K562 (cell line): ENCODE results near the gene C16orf86. TPM values are rescaled to one million over a fixed set of nuclear protein-coding genes. Genes with fewer than 3 reads are reported as not detected.

ENCODE experiments used
- FOSL1 ChIP-seq: fragments of 200-800 bp; sonication (Bioruptor generic); conservative IDR thresholded peaks from 2 replicates; pipeline ENCODE4 v1.6.1; 2016; ENCODE audit warnings: missing genetic modification characterization, missing compliant biosample characterization
- RBM25 ChIP-seq: fragments of 200-400 bp; formaldehyde crosslinking; IDR thresholded peaks from 2 replicates; pipeline ENCODE4 v1.6.1; 2018; ENCODE audit warnings: low read length, low read depth, moderate library complexity; ENCODE audit not compliant: severe bottlenecking
- SAFB ChIP-seq: fragments of 200-400 bp; formaldehyde crosslinking; IDR thresholded peaks from 2 replicates; pipeline ENCODE4 v1.6.1; 2017; ENCODE audit warnings: low read depth, low read length, borderline replicate concordance
- SIN3A ChIP-seq, 2 experiments: fragments of 150-350 bp in 1 of 2; IDR thresholded peaks; 2 replicates each; pipeline ENCODE4 v1.6.1; 2011 to 2016; ENCODE audit warnings: borderline replicate concordance in 2 of 2, low read depth in 2 of 2, low read length in 2 of 2, mild to moderate bottlenecking in 2 of 2, moderate library complexity in 2 of 2; ENCODE audit not compliant: control insufficient read depth in 1 of 2
- SMAD1 ChIP-seq: fragments of 150-350 bp; IDR thresholded peaks from 2 replicates; pipeline ENCODE4 v1.6.1; 2014; ENCODE audit warnings: low read length, low read depth; ENCODE audit not compliant: partially characterized antibody
- SMARCC2 ChIP-seq: fragments of 450-650 bp; IDR thresholded peaks from 2 replicates; pipeline ENCODE4 v1.6.1; 2017; ENCODE audit warnings: antibody characterized with exemption, moderate library complexity, mild to moderate bottlenecking, low read depth
- TAF1 ChIP-seq: IDR thresholded peaks from 2 replicates; pipeline ENCODE4 v1.6.1; 2011; ENCODE audit warnings: mild to moderate bottlenecking, low read length, moderate library complexity; ENCODE audit not compliant: insufficient read depth, control insufficient read depth, severe bottlenecking; ENCODE audit errors: extremely low read depth
- TEAD1 ChIP-seq, 2 experiments: fragments of 450-650 bp in 1 of 2; sonication (generic) in 1 of 2; formaldehyde crosslinking; IDR thresholded peaks; 2 replicates each; pipeline versions ENCODE4 v1.4.0 to v1.8.0; 2020 to 2022; ENCODE audit warnings: mild to moderate bottlenecking in 2 of 2, missing genetic modification reagents in 1 of 2
- ZNF511 ChIP-seq: sonication (generic); formaldehyde crosslinking; IDR thresholded peaks from 2 replicates; pipeline ENCODE4 v1.8.0; 2022; ENCODE audit warnings: mild to moderate bottlenecking, missing genetic modification reagents
- ZNF740 ChIP-seq, 3 experiments: fragments of 200-800 bp in 1 of 3; sonication (Bioruptor generic) in 1 of 3; sonication (generic) in 1 of 3; formaldehyde crosslinking in 1 of 3; IDR thresholded peaks; 2 replicates each; pipeline versions ENCODE4 v1.6.1 to v1.8.0; 2016 to 2022; ENCODE audit warnings: mild to moderate bottlenecking in 2 of 3, missing compliant biosample characterization in 2 of 3, missing genetic modification characterization in 2 of 3, missing genetic modification reagents in 1 of 3
- ZNF79 ChIP-seq: fragments of 250-450 bp; sonication (Bioruptor Pico); IDR thresholded peaks from 2 replicates; pipeline ENCODE4 v1.4.0; 2020; ENCODE audit warnings: low read depth, mild to moderate bottlenecking, moderate library complexity
- polyA plus RNA-seq, 8 experiments: library from polyadenylated mRNA; depleted of rRNA in 4 of 8; stranded (reverse) in 5 of 8; unstranded in 3 of 8; fragments of >200 nt; fragmentation: Nextera tagmentation in 2 of 8; fragmentation: Illumina TruSeq in 1 of 8; extraction: Ambion mirVana in 2 of 8; extraction: Trizol in 1 of 8; gene quantifications; 2 replicates each; pipeline versions ENCODE4 v1.2.1 to v1.2.3, GENCODE V29; 2011 to 2014; ENCODE audit warnings: inconsistent platforms in 1 of 8, missing spikeins in 1 of 8
- total RNA-seq, 7 experiments: library from RNA; depleted of rRNA in 6 of 7; stranded (reverse); fragments of >200 nt in 6 of 7; fragmentation: Illumina TruSeq in 2 of 7; extraction: Trizol in 2 of 7; gene quantifications; 2 replicates each; pipeline versions ENCODE4 v1.2.1 to v1.2.3, GENCODE V29; 2011 to 2021; ENCODE audit warnings: low replicate concordance in 1 of 7

The C16orf86 gene
- total and polyA plus RNA-seq, 9 of the 15 experiments (the other 6 are each of a cell fraction or from before 2014, with no cell fraction given): 0.13 to 1.2 (median 0.27) TPM; not detected in 3

GRCh38 chr16:67652578-67653127 lies 14.0 kb upstream of the C16orf86 start (continued):
- TF ChIP-seq ZNF511 (CRISPR knock-in tag): peak; percentile 54; the same call in 1 of the 2 replicates
- no peak for TF ChIP-seq ZNF79 (CRISPR knock-in tag)
- no peak for TF ChIP-seq TAF1
- 0 out of 2 replicates have a peak, but pooled peaks have one; percentile 18 for TF ChIP-seq FOSL1 (tag)
- TF ChIP-seq TEAD1 (CRISPR knock-in tag; IDR thresholded peaks at IDR 0.05): peak in 1 of 2 experiments; percentile 18; a peak in 1 of 4 replicates
- no peak for TF ChIP-seq SMARCC2
- no peak for TF ChIP-seq SAFB
- no peak for TF ChIP-seq RBM25
- 0 out of 2 replicates have a peak, but pooled peaks have one; percentile 29 for TF ChIP-seq ZNF740 (CRISPR knock-in tag; IDR thresholded peaks at IDR 0.05)
- TF ChIP-seq ZNF740 (tag; IDR thresholded peaks at IDR 0.05): no peak
- 0 out of 4 replicates have a peak, but pooled peaks of 1 of the 2 experiments have one; percentile 50 for TF ChIP-seq SIN3A (IDR thresholded peaks at IDR 0.05; ENCODE audit: borderline replicate concordance in 2 of 2, control insufficient read depth in 1 of 2, low read depth in 2 of 2, low read length in 2 of 2)
- TF ChIP-seq SMAD1: no peak
